ENCODE measurements around the gene SCARB1. TPM values are rescaled to one million over a fixed set of nuclear protein-coding genes. Genes with fewer than 3 reads are reported as not detected.

The SCARB1 gene
- total RNA-seq, 2 donors from 2014 or later, result 16.5 to 18.9 TPM

DNA sequence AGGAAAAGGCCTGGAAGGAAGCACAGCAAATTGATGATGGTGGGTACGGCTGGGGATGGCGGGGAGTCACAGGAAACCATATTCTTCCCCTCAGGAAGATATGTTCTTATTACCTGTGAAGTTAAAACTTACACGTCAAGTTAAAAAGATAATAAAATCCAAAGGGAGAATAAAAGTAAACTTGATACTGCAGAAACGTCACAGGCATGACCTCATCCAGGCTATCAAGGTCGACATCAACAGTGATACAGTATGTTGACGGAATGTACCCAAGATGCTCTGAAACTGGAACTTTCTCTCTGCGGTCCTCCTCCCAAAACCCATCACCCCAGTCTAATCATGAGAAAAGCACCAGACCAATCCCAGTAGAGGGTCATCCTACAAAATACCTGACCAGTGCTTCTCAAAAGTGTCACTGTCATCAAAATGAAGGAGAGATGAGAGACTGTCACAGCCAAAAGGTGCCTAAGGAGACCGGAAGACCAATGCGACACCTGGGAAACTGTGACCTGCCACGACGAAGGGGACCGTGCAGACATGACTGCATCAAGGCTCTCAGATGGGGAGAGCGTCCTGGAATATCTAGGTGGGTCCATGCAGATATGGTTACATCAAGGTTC lies 74.6 kb downstream of the SCARB1 start:
- 86 to 88% methylated on average over 13 of the region's 13 CpGs for WGBS, 2 donors
- Histone ChIP-seq H3K4me3 (no peak overlapping the region), H3K27me3 (no peaks in the 10 kb centered on the region), H3K36me3 (replicated peaks in 1 of 2; ENCODE audit: insufficient read depth in 1 of 2, low read depth in 2 of 2) (no peaks in the 10 kb centered on the region), H3K9me3 (no peaks in the 10 kb centered on the region), H3K4me1 (no peaks in the 10 kb centered on the region), H3K27ac (no peak overlapping the region)
- DNase-seq (no peak), ATAC-seq (no peak)
- TF ChIP-seq, protein P1, sequence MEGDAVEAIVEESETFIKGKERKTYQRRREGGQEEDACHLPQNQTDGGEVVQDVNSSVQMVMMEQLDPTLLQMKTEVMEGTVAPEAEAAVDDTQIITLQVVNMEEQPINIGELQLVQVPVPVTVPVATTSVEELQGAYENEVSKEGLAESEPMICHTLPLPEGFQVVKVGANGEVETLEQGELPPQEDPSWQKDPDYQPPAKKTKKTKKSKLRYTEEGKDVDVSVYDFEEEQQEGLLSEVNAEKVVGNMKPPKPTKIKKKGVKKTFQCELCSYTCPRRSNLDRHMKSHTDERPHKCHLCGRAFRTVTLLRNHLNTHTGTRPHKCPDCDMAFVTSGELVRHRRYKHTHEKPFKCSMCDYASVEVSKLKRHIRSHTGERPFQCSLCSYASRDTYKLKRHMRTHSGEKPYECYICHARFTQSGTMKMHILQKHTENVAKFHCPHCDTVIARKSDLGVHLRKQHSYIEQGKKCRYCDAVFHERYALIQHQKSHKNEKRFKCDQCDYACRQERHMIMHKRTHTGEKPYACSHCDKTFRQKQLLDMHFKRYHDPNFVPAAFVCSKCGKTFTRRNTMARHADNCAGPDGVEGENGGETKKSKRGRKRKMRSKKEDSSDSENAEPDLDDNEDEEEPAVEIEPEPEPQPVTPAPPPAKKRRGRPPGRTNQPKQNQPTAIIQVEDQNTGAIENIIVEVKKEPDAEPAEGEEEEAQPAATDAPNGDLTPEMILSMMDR (IDR thresholded peaks at IDR 0.05), result no peak
- TF ChIP-seq POLR2A (IDR thresholded peaks at IDR 0.05), result no peak
- intact Hi-C loops (cut with DNase I), result no loop called here

DNA sequence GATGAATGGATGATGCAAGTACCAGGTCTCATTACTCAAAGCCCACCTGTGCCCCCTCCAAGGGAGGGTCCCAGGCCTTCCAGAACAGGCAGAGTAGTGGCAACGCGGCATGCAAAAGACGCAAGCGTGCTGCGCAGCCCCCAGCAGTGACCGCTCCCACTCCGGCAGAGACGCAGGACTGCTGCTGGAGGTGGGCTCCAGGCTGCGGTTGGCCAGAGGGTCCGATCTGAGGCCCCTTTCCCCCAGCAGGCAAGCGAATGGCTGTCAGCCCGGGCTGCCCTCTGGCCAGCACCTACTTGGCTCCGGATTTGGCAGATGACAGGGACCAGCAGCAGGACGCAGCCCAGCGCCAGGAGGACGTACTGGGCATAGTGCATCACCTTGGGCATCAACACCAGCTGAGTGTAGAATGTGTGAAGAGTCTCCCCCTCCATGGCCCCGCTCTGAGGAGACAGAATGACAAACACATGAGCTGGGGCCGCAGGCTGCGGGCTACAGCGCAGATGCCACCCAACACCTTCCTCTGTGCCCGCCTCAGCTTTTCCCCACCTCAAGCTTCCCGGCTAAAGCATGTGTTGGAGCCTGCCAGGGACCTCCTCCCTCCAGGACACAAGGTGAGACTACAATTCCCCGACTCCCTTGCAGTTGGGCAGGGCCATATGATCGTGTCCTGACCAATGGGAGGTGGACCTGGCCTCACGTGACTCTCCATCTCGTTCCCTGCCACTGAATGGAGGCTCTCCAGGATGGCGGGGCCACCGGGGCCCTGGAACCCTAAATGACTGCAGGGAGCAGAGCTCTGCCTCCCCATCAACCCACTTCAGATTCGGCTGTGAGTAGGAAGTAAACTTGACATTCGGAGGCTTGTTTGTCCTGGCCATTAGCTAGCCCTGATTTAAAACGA lies 77.4 kb downstream of the SCARB1 start:
- Histone ChIP-seq H3K27me3 (no peaks in the 10 kb centered on the region), H3K27ac (no peak overlapping the region), H3K4me1 (no peaks in the 10 kb centered on the region), H3K4me3 (no peak overlapping the region), H3K9me3 (no peaks in the 10 kb centered on the region), H3K36me3 (replicated peaks in 1 of 2; ENCODE audit: insufficient read depth in 1 of 2, low read depth in 2 of 2) (no peaks in the 10 kb centered on the region)
- ATAC-seq (peak; percentile 91), DNase-seq (peak; percentile 62 to 73 (median 72))
- intact Hi-C loops (cut with DNase I), result no loop called here
- 58 to 81% methylated on average over 10 to 29 of the region's 31 CpGs for WGBS, 2 donors
- TF ChIP-seq, protein P1 (IDR thresholded peaks at IDR 0.05), result no peak
- TF ChIP-seq POLR2A (IDR thresholded peaks at IDR 0.05), result no peak

DNA sequence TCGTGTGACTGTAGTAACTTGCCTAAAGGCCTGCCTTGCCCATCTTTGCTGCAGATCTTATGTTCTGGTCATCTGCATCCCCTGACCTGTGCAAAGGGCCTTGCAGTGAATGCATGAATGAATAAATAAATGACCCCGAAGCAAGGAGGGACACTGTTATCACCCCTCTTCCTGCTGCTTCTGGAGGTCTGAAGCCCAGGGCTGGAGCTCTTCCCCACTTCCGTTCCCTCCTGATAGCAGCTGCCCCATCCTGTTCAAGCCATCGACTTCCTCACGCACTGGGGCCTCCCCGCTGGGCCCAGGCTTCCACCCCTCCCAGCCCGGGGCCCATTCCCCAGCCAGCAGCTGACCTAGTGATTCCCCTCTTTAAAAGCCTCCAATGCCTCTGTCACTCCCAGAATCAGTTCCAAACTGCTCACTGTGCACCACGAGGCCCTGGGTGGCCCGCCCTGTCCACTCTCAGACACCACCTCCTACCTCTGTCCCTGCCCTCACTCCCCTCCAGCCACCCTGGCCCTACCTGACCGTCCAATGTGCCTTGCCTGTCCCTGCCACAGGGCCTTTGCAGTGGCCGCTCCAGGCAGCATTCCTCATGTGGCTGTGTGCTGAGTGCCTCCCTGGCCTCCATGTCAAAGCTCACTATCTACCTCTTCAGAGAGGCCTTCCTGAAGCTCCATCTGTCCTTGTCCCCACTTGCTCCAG lies 78.6 kb downstream of the SCARB1 start:
- ATAC-seq (no peak), DNase-seq (no peak)
- no peaks in the 10 kb centered on the region for H3K4me1 ChIP-seq
- H3K4me3 ChIP-seq, result no peak overlapping the region
- no peak overlapping the region for H3K27ac ChIP-seq
- no peaks in the 10 kb centered on the region for H3K27me3 ChIP-seq
- intact Hi-C loops (cut with DNase I), result no loop called here
- H3K9me3 ChIP-seq, result no peaks in the 10 kb centered on the region
- WGBS, 2 donors, result 79 to 92% methylated on average over 10 to 11 of the region's 11 CpGs
- TF ChIP-seq, protein P1 (IDR thresholded peaks at IDR 0.05), result no peak
- no peaks in the 10 kb centered on the region for H3K36me3 ChIP-seq (replicated peaks in 1 of 2; ENCODE audit: insufficient read depth in 1 of 2, low read depth in 2 of 2)

DNA sequence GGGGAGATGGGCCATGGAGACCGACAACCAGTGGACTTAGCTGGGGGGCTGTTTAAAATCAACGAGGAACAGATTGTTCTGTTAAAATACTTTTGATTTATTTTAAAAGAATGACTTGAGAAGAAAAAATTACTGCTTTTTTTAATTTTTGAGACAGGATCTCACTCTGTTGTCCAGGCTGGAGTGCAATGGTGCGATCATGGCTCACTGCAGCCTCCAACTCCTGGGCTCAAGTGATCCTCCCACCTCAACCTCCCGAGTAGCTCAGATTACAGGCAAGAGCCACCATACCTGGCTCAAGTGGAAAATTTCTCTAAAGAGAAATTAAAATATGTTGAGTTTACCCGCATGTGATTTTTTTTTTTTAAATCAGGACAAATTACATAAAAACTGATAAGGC lies 80.6 kb downstream of the SCARB1 start:
- Histone ChIP-seq H3K4me3 (no peak overlapping the region), H3K27ac (no peak overlapping the region), H3K4me1 (no peaks in the 10 kb centered on the region), H3K27me3 (no peaks in the 10 kb centered on the region), H3K9me3 (no peaks in the 10 kb centered on the region), H3K36me3 (replicated peaks in 1 of 2; ENCODE audit: insufficient read depth in 1 of 2, low read depth in 2 of 2) (no peaks in the 10 kb centered on the region)
- WGBS, 2 donors, result 90 to 91% methylated on average over 5 of the region's 5 CpGs
- ATAC-seq (no peak), DNase-seq (no peak)
- TF ChIP-seq POLR2A (IDR thresholded peaks at IDR 0.05), result no peak
- TF ChIP-seq, protein P1 (IDR thresholded peaks at IDR 0.05), result no peak
- intact Hi-C loops (cut with DNase I), result no loop called here

Data from body of pancreas (tissue), 4 donors.